Pancreas (tissue), 10 donors: ENCODE measurements around the gene SERGEF. TPM values are rescaled to one million over a fixed set of nuclear protein-coding genes. Genes with fewer than 3 reads are reported as not detected.

Experiments used
- ATAC-seq, 4 donors: fragments of 200-7000 bp; cut with Tn5 transposase; one replicate each; pipeline versions ENCODE4 v1.8.0 to v1.9.1; 2020; ENCODE audit warnings: mild to moderate bottlenecking in 4 of 4, moderate library complexity in 4 of 4
- DNase-seq, 6 donors: peaks; one replicate each; pipeline ENCODE4 v3.0.0-alpha.2; 2020
- FAIRE-seq: peaks from 2 replicates; lab custom pipeline; 2012; peaks lifted over from hg19 to GRCh38; lab: Jason Lieb, UNC
- H3K27ac ChIP-seq, 4 donors: fragments of 200-600 bp; sonication (generic); 1 replicate in 3 of 4; 2 replicates in 1 of 4; pipeline versions ENCODE4 v1.5.0 to v1.8.0; 2020
- H3K27me3 ChIP-seq, 4 donors: fragments of 200-600 bp; one replicate each; pipeline ENCODE4 v1.8.0; 2021
- H3K36me3 ChIP-seq, 3 donors: fragments of 200-600 bp; sonication (generic) in 1 of 3; one replicate each; pipeline versions ENCODE4 v1.5.0 to v1.8.0; 2020 to 2021
- H3K4me1 ChIP-seq, 3 donors: fragments of 200-600 bp; one replicate each; pipeline ENCODE4 v1.8.0; 2021
- H3K4me3 ChIP-seq, 4 donors: fragments of 200-600 bp; sonication (generic) in 2 of 4; one replicate each; pipeline versions ENCODE4 v1.5.0 to v1.8.0; 2020 to 2021
- H3K9me3 ChIP-seq, 4 donors: fragments of 200-600 bp; one replicate each; pipeline ENCODE4 v1.8.0; 2021
- WGBS, 2 donors: extraction: QIAGEN DNeasy Blood & Tissue Kit; methylation state at CpG; one replicate each; pipeline ENCODE4 v1.1.7; 2013; 5-methylcytosine and 5-hydroxymethylcytosine counted together
- intact Hi-C, 3 donors: fragments of 100-400 bp; cut with DNase I; formaldehyde crosslinking; loops; one replicate each; pipeline versions ENCODE4 v1.11.1 to v1.14.2; 2022
- polyA plus RNA-seq, 2 donors: library from polyadenylated mRNA; stranded (reverse); fragments of 200-250 nt; gene quantifications; one replicate each; pipeline ENCODE4 v1.2.3, GENCODE V29; 2013
- total RNA-seq, 6 donors: library from RNA; stranded (reverse); fragmentation: NEBNext Ultra II Directional in 4 of 6; extraction: Animal tissue kit (Norgen Biotek cat#: 25700) in 4 of 6; gene quantifications; one replicate each; pipeline versions ENCODE4 v1.2.1 to v1.2.4, GENCODE V29; 2021 to 2023
- TF ChIP-seq, protein P1 (sequence below), 4 donors: fragments of 200-600 bp; sonication (generic) in 3 of 4; IDR thresholded peaks; one replicate each; pipeline versions ENCODE4 v1.5.0 to v1.8.0; 2021; ENCODE audit warnings: antibody characterized with exemption in 4 of 4
- donor health status: healthy with polysubstance abuse.
- donor health status: DM: no; HTN: no; CAD: no; lungs with moderate emphysema.
- donor health status: DM: no; HTN: no; CAD: no.
- donor health status: control.
- donor health status: control.
- donor health status: Bipolar disorder and iron deficiency.
- donor health status: DM: yes; HTN: yes; CAD: no.
- donor health status: DM: no; HTN: no; CAD: no.
- donor health status: DM: no; HTN: no; CAD: no.
- donor health status: DM: yes; HTN: yes; CAD: no.

The SERGEF gene
- total and polyA plus RNA-seq, 8 donors, result 17.8 to 101 (median 24.5) TPM

DNA sequence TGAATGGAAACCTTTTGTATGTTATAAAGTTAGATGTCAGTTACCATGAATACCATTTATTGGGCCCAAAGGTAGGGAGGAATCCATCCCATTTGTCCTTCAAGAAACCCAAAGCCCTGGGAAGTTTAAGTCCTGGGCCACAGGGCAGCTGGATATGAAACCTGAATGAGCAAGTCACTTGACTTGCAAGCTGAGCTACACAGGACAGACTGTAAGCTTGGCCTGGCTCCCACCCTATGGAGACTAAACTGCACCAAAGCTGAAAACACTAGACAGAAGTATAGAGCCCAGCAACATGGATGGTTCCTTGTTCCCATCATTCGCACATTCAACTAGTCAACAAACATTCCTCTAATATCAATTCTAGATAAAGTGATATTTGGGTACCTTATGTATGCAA, 207.0 kb downstream of the SERGEF start:
- H3K4me1 ChIP-seq, result no peaks in the 10 kb centered on the region
- H3K36me3 ChIP-seq, result no peaks in the 10 kb centered on the region
- TF ChIP-seq, protein P1, sequence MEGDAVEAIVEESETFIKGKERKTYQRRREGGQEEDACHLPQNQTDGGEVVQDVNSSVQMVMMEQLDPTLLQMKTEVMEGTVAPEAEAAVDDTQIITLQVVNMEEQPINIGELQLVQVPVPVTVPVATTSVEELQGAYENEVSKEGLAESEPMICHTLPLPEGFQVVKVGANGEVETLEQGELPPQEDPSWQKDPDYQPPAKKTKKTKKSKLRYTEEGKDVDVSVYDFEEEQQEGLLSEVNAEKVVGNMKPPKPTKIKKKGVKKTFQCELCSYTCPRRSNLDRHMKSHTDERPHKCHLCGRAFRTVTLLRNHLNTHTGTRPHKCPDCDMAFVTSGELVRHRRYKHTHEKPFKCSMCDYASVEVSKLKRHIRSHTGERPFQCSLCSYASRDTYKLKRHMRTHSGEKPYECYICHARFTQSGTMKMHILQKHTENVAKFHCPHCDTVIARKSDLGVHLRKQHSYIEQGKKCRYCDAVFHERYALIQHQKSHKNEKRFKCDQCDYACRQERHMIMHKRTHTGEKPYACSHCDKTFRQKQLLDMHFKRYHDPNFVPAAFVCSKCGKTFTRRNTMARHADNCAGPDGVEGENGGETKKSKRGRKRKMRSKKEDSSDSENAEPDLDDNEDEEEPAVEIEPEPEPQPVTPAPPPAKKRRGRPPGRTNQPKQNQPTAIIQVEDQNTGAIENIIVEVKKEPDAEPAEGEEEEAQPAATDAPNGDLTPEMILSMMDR (IDR thresholded peaks at IDR 0.05), result no peak
- H3K27me3 ChIP-seq, result no peaks in the 10 kb centered on the region
- H3K27ac ChIP-seq, result no peak overlapping the region
- H3K4me3 ChIP-seq, result no peak overlapping the region
- DNase-seq (no peak), ATAC-seq (no peak), FAIRE-seq (no peak)
- intact Hi-C loops, result no loop called here
- H3K9me3 ChIP-seq, result no peaks in the 10 kb centered on the region
- 93 to 94% methylated on average over 1 of the region's 1 CpG for WGBS, 2 donors

DNA sequence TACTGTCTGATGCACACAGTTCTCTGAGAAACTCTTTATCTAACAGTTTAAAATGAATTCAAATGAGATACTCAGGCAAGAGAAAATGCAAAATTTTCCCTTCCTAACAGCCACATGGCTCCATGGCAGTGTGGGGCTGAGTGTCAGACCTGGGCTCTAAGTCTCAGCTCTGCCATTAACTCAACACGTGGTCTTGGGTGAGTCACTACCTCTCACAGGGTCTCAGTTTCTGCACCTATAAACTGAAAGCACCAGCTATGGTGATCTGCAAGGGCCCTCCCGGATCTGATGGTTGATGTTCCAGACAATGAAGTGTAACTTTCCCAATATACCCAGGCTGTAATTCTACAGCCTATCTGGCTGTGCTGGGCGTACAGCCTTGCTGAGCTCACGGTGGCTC, 207.8 kb downstream of the SERGEF start:
- Histone ChIP-seq H3K27ac (no peak overlapping the region), H3K4me3 (no peak overlapping the region), H3K9me3 (no peaks in the 10 kb centered on the region), H3K36me3 (no peaks in the 10 kb centered on the region), H3K27me3 (no peaks in the 10 kb centered on the region), H3K4me1 (no peaks in the 10 kb centered on the region)
- no peak for FAIRE-seq
- 94 to 98% methylated on average over 4 of the region's 4 CpGs for WGBS, 2 donors
- no peak for DNase-seq
- intact Hi-C loops, result no loop called here
- ATAC-seq, result no peak
- TF ChIP-seq, protein P1 (IDR thresholded peaks at IDR 0.05), result no peak

DNA sequence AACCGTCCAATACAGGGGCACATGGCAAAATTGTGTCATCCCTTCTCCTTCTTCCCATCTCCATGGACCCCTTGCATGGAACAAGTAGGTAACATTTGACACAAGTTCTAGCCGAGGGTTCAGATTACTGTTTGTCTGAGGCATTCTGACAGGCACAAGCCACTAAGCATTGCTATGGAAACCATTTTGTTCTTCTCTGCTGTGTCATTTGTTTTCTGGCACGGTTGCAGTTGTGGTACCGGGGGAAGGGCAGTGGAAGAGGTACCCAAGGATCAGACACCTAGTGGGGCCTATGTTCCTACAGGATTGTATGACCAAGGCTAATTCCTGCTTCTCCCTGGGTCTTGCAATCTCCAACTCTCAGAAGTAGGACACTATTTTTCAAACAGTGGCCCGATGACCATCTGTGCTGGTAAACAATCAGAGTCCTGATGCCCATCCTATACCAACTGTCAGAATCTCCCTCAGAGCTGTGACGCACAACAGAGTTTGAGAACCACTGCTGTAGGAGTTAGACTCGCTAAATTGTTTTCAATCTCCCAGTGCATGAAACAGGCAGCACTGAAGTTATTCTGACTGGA, 209.0 kb downstream of the SERGEF start:
- ATAC-seq, result peak in 1 of 4 donors; percentile 28
- no peaks in the 10 kb centered on the region for H3K27me3 ChIP-seq
- DNase-seq, result no peak
- TF ChIP-seq, protein P1 (IDR thresholded peaks at IDR 0.05), result no peak
- H3K4me1 ChIP-seq, result no peaks in the 10 kb centered on the region
- no peaks in the 10 kb centered on the region for H3K36me3 ChIP-seq
- intact Hi-C loops, result no loop called here
- H3K4me3 ChIP-seq, result no peak overlapping the region
- 86 to 88% methylated on average over 7 of the region's 7 CpGs for WGBS, 2 donors
- no peaks in the 10 kb centered on the region for H3K9me3 ChIP-seq
- no peak for FAIRE-seq
- H3K27ac ChIP-seq, result no peak overlapping the region

DNA sequence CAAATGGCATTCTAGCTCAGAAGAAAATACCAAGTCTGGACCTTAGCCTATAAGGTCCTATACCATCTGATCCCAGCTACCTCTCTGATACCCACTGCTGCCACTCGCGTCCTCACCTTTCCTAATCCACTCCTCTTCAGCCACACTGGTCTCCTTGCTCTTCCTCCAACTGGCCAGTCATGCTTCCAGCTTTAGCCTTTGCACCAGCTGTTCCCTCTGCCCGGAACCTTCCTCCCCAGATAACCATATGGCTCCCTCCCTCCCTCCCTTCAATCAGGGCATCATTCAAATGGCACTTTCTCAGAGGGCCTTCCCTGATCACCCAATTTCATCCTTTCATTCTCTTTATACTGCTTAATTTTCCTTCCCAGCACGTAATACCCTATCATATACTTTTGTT, 210.4 kb downstream of the SERGEF start:
- Histone ChIP-seq H3K9me3 (no peaks in the 10 kb centered on the region), H3K27me3 (no peaks in the 10 kb centered on the region), H3K27ac (no peak overlapping the region), H3K4me1 (no peaks in the 10 kb centered on the region), H3K4me3 (no peak overlapping the region), H3K36me3 (no peaks in the 10 kb centered on the region)
- no peak for DNase-seq
- intact Hi-C loops, result no loop called here
- TF ChIP-seq, protein P1 (IDR thresholded peaks at IDR 0.05), result no peak
- 92% methylated on average over 4 of the region's 4 CpGs for WGBS, 2 donors
- no peak for FAIRE-seq
- peak in 1 of 4 donors; percentile 44 for ATAC-seq

DNA sequence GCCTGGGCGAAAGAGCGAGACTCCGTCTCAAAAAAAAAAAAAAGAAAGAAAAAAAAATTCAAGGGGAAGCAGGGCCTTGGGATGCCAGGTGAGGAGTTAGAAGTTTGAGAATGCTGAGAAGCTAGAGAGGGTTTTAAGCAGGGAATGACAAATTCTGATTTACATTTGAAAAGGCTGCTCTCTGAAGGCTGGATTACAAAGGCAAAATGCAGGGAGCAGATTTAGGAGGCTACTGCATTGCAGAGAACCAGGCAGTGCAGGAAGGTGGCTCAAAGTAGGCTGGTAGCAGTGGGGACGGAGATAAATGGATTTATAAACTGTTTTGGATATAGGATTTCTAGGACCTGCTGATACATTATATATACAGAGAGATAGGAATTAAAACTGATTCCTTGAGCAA, 211.7 kb downstream of the SERGEF start:
- 98 to 99% methylated on average over 3 to 4 of the region's 4 CpGs for WGBS, 2 donors
- ATAC-seq, result no peak
- H3K9me3 ChIP-seq, result no peaks in the 10 kb centered on the region

More for the DNA sequence above, 211.7 kb downstream of the SERGEF start:
- Histone ChIP-seq H3K27ac (no peak overlapping the region), H3K27me3 (no peaks in the 10 kb centered on the region), H3K4me1 (no peaks in the 10 kb centered on the region), H3K36me3 (no peaks in the 10 kb centered on the region), H3K4me3 (no peak overlapping the region)
- DNase-seq, result no peak
- no peak for FAIRE-seq
- intact Hi-C loops, result no loop called here
- TF ChIP-seq, protein P1 (IDR thresholded peaks at IDR 0.05), result no peak
